HAP-1 (cell line): ENCODE results near the gene ARMC6.
A peak's percentile ranks its signal among the peaks of the same experiment; 100 is the strongest.

Experiments used
- DNase-seq, 2 experiments: peaks; one replicate each; pipeline ENCODE4 v3.0.0-alpha.2; 2016 to 2020; ENCODE audit warnings: low spot score in 2 of 2
- H3K27me3 ChIP-seq: fragments of 250-450 bp; sonication (Bioruptor Pico); 2 replicates; pipeline ENCODE4 v1.5.1; 2020; ENCODE audit warnings: low read depth, mild to moderate bottlenecking, moderate library complexity
- H3K36me3 ChIP-seq: fragments of 250-450 bp; sonication (Bioruptor Pico); replicated peaks from 2 replicates; pipeline ENCODE4 v1.5.1; 2020; ENCODE audit warnings: mild to moderate bottlenecking
- H3K4me1 ChIP-seq: fragments of 250-450 bp; sonication (Bioruptor Pico); 2 replicates; pipeline ENCODE4 v1.5.1; 2020; ENCODE audit warnings: mild to moderate bottlenecking
- H3K4me3 ChIP-seq: fragments of 250-450 bp; sonication (Bioruptor Pico); 2 replicates; pipeline ENCODE4 v1.5.1; 2020; ENCODE audit warnings: mild to moderate bottlenecking, moderate library complexity
- H3K9me3 ChIP-seq: fragments of 250-450 bp; sonication (Bioruptor Pico); 2 replicates; pipeline ENCODE4 v1.5.1; 2020; ENCODE audit warnings: mild to moderate bottlenecking, moderate library complexity
- in situ Hi-C: fragments of 300-500 bp; cut with MboI; formaldehyde crosslinking; loops from 3 replicates; pipeline ENCODE4 v1.14.3; 2020; ENCODE audit warnings: low sequenced_read_pairs, inconsistent platforms, mixed read lengths

ARMC6 gene

DNA sequence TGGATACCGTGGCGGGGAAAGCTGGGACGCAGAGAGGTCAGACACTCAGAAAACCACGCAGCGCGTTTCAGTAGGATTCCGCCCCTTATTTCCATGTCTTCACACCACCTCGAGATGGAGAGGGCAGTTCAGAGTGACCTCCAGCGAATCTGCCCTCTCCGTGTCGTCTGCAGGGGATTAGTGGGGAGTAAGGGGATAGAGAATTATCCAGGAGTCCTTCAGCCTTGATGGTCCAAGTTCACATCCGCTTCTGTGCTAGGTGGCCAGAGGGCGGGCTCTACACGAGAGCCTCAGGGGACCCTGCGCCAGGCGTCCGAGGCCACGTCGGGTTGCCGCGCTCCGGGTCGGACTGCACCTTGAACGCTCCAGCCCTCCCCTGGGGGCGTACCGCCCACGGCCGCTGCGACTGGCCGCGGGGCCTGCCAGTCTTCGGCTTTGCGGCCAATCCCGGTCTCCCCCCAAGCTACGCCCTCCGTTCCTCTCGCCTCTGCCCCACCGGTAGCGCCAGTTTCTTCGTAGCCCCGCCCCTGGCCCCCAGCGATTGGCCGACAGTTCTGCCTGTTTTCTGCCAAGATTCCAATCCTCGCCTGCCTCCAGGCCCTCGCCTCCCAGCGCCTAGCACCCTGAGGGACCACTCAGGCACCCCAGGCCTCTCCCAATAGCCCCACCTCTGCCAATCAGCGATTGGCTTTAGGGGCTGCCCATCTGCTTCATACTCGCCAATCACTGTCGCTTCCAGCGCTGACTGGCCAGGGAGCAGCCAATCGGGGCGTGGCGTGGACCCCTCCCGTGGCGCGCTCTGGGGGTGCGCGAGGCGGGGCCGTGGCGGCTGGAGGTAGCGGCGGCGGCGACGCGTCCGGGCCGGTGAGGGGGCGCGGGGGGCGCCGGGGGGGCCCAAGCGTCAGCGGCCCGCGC is 30.0 kb downstream of the ARMC6 start, which contains the start of gene SLC25A42:
SLC25A42 (plus strand) TSS at position 812 of the 915 bp plus-strand sequence. CDS start 32,131 bp downstream, outside the sequence.
- Histone ChIP-seq H3K4me1 (peaks cover 10% of the 10 kb centered on the region), H3K27me3 (no peaks in the 10 kb centered on the region), H3K4me3 (peak within 1 kb of the TSS; percentile 54), H3K9me3 (no peaks in the 10 kb centered on the region), H3K36me3 (peaks cover 6% of the 10 kb centered on the region; the same call in 1 of the 2 replicates)
- DNase-seq = peak; percentile 98 to 100
- in situ Hi-C loops = no loop called here

GRCh38 chr19:19064098-19064722 is 30.8 kb downstream of the ARMC6 start:
- in situ Hi-C loops = no loop called here
- DNase-seq = no peak

DNA sequence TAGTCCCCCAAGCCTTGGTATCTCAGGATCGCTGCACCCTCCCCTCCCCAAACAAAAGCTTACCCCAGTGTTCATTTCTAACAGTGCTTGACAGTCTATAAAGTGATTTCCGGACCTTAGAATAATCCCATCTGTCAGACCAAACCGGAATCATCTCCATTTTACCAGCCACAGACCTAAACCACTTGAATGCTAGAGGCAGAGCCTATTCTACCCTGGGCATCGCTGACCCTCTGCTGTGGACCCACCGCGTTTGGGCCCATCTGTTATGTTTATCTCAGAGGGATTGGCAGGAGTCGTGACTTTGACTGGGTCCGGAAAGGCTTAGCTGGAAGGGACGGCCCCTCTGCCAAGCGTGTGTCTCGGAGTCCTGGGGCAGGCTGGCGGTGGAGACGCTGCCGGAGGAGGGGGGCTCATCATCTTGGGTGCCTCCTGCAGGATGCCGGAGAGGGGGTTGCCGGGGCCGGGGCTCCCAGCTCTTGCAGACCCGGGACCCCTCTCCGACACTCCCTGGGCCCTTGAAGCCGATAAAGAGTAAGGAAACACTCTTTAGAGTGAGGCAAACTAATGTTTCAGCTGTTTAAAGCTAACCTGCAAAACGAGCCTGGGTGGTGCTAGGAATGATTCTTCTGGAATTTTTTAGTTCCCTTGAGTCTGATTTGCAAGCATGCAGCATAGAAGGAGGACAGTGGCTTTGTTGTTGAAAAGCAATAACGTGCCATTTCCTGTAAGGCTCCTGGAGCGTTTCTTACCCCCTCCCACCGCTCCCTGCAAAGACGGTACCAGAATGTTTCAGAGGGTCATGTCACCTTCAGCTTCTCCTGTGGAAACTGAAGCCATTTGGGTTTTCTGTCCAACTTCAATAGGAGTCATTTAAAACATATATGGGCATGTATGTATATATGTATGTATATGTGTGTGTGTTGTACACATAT is 31.7 kb downstream of the ARMC6 start:
- Histone ChIP-seq H3K9me3 (no peaks in the 10 kb centered on the region), H3K27me3 (no peaks in the 10 kb centered on the region), H3K4me3 (peak overlapping the region; percentile 54), H3K36me3 (peaks cover 6% of the 10 kb centered on the region; the same call in 1 of the 2 replicates), H3K4me1 (peaks cover 10% of the 10 kb centered on the region)
- in situ Hi-C loops = no loop called here
- peak in 1 of 2 experiments; percentile 50 for DNase-seq

More at GRCh38 chr19:19064098-19064722, 30.8 kb downstream of the ARMC6 start:
- H3K4me1 ChIP-seq = peaks cover 10% of the 10 kb centered on the region
- H3K4me3 ChIP-seq = peak overlapping the region; percentile 54
- no peaks in the 10 kb centered on the region for H3K9me3 ChIP-seq
- H3K27me3 ChIP-seq = no peaks in the 10 kb centered on the region
- peaks cover 6% of the 10 kb centered on the region; the same call in 1 of the 2 replicates for H3K36me3 ChIP-seq

GRCh38 chr19:19067276-19068072 is 34.1 kb downstream of the ARMC6 start:
- no peaks in the 10 kb centered on the region for H3K9me3 ChIP-seq
- H3K4me1 ChIP-seq = peaks cover 10% of the 10 kb centered on the region
- H3K4me3 ChIP-seq = no peak overlapping the region
- H3K36me3 ChIP-seq = peaks cover 4% of the 10 kb centered on the region; the same call in 1 of the 2 replicates
- in situ Hi-C loops = no loop called here
- no peak for DNase-seq
- no peaks in the 10 kb centered on the region for H3K27me3 ChIP-seq

DNA sequence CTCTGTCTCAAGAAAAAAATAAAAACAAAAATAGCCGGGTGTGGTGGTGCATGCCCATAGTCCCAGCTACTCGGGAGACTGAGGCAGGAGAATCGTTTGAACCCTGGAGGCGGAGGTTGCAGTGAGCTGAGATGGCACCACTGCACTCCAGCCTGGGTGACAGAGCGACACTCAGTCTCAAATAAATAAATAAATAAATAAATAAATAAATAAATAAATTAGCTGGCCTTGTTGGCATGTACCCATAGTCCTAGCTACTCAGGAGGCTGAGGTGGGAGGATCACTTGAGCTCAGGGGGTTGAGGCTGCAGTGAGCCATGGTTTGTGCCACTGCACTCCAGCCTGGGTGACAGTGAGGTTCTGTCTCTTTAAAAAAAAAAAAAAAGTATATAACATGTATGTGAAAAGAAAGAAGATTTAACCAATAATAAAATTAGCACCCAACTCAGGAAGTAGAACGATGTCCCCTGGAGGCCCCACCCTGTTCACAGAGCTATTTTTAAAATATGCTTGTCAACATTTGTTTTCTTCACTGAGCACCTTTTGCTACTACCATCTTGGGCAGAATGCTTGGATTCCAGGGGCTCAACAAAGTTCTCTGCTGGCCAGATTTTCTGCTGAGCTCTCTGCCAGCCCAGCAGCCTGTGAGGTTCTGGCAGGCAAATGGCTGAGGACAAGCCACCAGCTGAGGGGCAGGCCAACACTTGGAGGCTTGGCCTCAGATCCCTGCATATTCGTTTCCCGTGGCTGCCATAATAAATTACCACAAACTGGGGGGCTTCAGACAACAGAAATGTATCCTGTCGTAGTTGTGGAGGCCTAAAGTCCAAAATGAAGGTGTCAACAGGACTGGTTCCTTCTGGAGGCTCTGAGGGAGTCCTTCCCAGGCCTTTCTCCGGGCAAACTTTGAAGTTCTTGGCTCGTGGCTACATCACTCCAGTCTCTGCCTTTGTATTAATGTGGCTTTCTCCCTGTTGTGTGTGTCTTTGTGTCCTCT is 35.6 kb downstream of the ARMC6 start:
- Histone ChIP-seq H3K9me3 (no peaks in the 10 kb centered on the region), H3K36me3 (no peaks in the 10 kb centered on the region), H3K4me1 (0 out of 2 replicates have a peak, but pooled peaks cover 2% of the 10 kb centered on the region), H3K4me3 (no peak overlapping the region), H3K27me3 (no peaks in the 10 kb centered on the region)
- in situ Hi-C loops = no loop called here
- no peak for DNase-seq

DNA sequence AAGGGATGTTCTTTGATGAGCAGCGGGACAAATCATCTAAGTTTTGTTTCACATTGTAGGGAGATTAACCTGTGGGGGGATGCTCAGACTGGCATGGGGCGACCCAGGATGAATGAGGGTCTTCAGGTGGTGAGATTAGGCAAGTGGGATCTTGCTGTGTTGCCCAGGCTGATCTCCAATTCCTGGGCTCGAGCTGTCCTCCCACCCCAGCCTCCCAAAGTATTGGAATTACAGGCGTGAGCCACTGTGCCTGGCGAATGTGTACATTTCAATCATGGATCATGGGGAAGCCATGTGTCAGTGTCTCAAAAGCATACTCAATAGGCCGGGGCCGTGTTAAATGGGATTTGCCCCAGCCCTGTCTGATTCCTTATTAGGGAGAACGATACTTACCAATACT is 38.5 kb downstream of the ARMC6 start:
- Histone ChIP-seq H3K4me1 (no peaks in the 10 kb centered on the region), H3K36me3 (no peaks in the 10 kb centered on the region), H3K27me3 (no peaks in the 10 kb centered on the region), H3K9me3 (no peaks in the 10 kb centered on the region), H3K4me3 (no peak overlapping the region)
- DNase-seq = no peak
- in situ Hi-C loops = no loop called here

- no peaks in the 10 kb centered on the region for H3K9me3 ChIP-seq
- no peaks in the 10 kb centered on the region for H3K36me3 ChIP-seq
- H3K4me3 ChIP-seq = no peak overlapping the region
- in situ Hi-C loops = no loop called here
- no peaks in the 10 kb centered on the region for H3K4me1 ChIP-seq
- no peak for DNase-seq
- no peaks in the 10 kb centered on the region for H3K27me3 ChIP-seq
Measured at GRCh38 chr19:19074196-19074882, 40.9 kb downstream of the ARMC6 start.

DNA sequence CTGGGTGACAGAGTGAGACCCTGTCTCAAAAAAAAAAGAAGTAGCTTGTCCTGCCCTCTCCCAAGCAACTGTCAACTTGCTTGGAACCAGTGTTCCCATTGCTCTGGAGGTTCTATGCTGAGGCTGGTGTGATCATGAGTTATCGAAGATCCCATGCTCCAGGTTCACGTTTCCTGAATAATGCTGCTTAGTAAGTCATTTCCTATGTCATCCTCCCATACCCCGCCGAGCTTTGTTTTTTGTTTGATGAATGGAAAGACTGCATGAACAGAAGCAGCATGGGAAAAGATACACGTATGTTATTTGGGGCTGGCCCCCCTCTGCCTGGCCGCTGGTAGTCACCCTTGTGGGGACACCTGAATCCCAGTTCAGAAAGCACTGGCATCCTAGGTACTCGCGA is 41.7 kb downstream of the ARMC6 start:
- Histone ChIP-seq H3K9me3 (no peaks in the 10 kb centered on the region), H3K4me1 (no peaks in the 10 kb centered on the region), H3K36me3 (no peaks in the 10 kb centered on the region), H3K27me3 (no peaks in the 10 kb centered on the region), H3K4me3 (no peak overlapping the region)
- DNase-seq = no peak
- in situ Hi-C loops = no loop called here

- in situ Hi-C loops = no loop called here
- no peaks in the 10 kb centered on the region for H3K27me3 ChIP-seq
- DNase-seq = no peak
Measured at GRCh38 chr19:19076476-19076875, 43.1 kb downstream of the ARMC6 start.

GRCh38 chr19:19077103-19077502 is 43.7 kb downstream of the ARMC6 start:
- Histone ChIP-seq H3K36me3 (no peaks in the 10 kb centered on the region), H3K4me1 (no peaks in the 10 kb centered on the region), H3K27me3 (no peaks in the 10 kb centered on the region), H3K9me3 (no peaks in the 10 kb centered on the region), H3K4me3 (no peak overlapping the region)
- DNase-seq = no peak
- in situ Hi-C loops = no loop called here

More at GRCh38 chr19:19076476-19076875, 43.1 kb downstream of the ARMC6 start:
- Histone ChIP-seq H3K4me1 (no peaks in the 10 kb centered on the region), H3K9me3 (no peaks in the 10 kb centered on the region), H3K36me3 (no peaks in the 10 kb centered on the region), H3K4me3 (no peak overlapping the region)

DNA sequence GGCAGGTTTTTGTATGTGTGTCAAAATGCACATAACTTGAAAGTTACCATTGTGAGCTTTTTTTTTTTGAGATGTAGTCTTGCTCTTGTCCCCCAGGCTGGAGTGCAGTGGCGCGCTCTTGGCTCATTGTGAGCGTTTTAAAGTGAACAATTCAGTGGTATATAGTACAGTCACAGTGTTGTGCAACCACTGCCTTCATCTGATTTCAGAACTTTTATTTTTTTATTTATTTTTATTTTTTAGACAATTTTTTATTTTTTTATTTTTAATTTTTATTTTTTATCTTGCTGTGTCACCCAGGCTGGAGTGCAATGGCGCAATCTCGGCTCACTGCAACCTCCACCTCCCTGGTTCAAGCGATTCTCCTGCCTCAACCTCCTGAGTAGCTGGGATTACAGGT is 45.4 kb downstream of the ARMC6 start:
- no peaks in the 10 kb centered on the region for H3K4me1 ChIP-seq
- H3K4me3 ChIP-seq = no peak overlapping the region
- H3K27me3 ChIP-seq = no peaks in the 10 kb centered on the region
- no peaks in the 10 kb centered on the region for H3K9me3 ChIP-seq
- no peaks in the 10 kb centered on the region for H3K36me3 ChIP-seq
- in situ Hi-C loops = no loop called here
- no peak for DNase-seq
